ENCODE measurements around the gene PTPRO. TPM values are rescaled to one million over a fixed set of nuclear protein-coding genes. Genes with fewer than 3 reads are reported as not detected.

PTPRO gene
- 0.57 and 3.1 TPM in 2 replicates for total RNA-seq (ENCODE audit: low replicate concordance)

- H3K4me3 ChIP-seq (ENCODE audit: low read depth, low read length): peak within 1 kb of the TSS; percentile 43
- TF ChIP-seq CTCF (IDR thresholded peaks at IDR 0.05; ENCODE audit: insufficient read depth, low read length): no peak
- no peak for DNase-seq (ENCODE audit: low read depth)
These were observed at the start of gene PTPRO for GRCh38 chr12:15322164-15323061. Gene PTPRO (plus strand): TSS chr12:15322508.

- DNase-seq (ENCODE audit: low read depth): no peak
- no peak overlapping the region for H3K4me3 ChIP-seq (ENCODE audit: low read depth, low read length)
- no peak for TF ChIP-seq CTCF (IDR thresholded peaks at IDR 0.05; ENCODE audit: insufficient read depth, low read length)
These were observed 48.4 kb upstream of the PTPRO start for GRCh38 chr12:15273896-15274295.

- TF ChIP-seq CTCF (IDR thresholded peaks at IDR 0.05; ENCODE audit: insufficient read depth, low read length): no peak
- H3K4me3 ChIP-seq (ENCODE audit: low read depth, low read length): no peak overlapping the region
- DNase-seq (ENCODE audit: low read depth): no peak
These were observed 47.7 kb upstream of the PTPRO start for GRCh38 chr12:15274561-15274967.

- DNase-seq (ENCODE audit: low read depth): peak; percentile 65
- H3K4me3 ChIP-seq (ENCODE audit: low read depth, low read length): no peak overlapping the region
These were observed 46.1 kb upstream of the PTPRO start for GRCh38 chr12:15276088-15276698.

GRCh38 chr12:15278816-15279658 is 43.3 kb upstream of the PTPRO start:
- DNase-seq (ENCODE audit: low read depth): peak; percentile 94
- peak; percentile 6 for TF ChIP-seq CTCF (IDR thresholded peaks at IDR 0.05; ENCODE audit: insufficient read depth, low read length)
- no peak overlapping the region for H3K4me3 ChIP-seq (ENCODE audit: low read depth, low read length)

More at GRCh38 chr12:15276088-15276698, 46.1 kb upstream of the PTPRO start:
- TF ChIP-seq CTCF (IDR thresholded peaks at IDR 0.05; ENCODE audit: insufficient read depth, low read length): peak; percentile 66

GRCh38 chr12:15280930-15281329 is 41.4 kb upstream of the PTPRO start:
- H3K4me3 ChIP-seq (ENCODE audit: low read depth, low read length): no peak overlapping the region
- TF ChIP-seq CTCF (IDR thresholded peaks at IDR 0.05; ENCODE audit: insufficient read depth, low read length): no peak
- DNase-seq (ENCODE audit: low read depth): no peak

Measured in fibroblast of the aortic adventitia (primary cell).